HepG2 (cell line): ENCODE data around the gene QSOX2. TPM values are rescaled to one million over a fixed set of nuclear protein-coding genes. Genes with fewer than 3 reads are reported as not detected.

Experiments used
- AKAP8 ChIP-seq: sonication (generic); formaldehyde crosslinking; IDR thresholded peaks from 2 replicates; pipeline ENCODE4 v1.5.1; 2020; ENCODE audit warnings: mild to moderate bottlenecking, missing genetic modification reagents
- KDM2A ChIP-seq: sonication (generic); formaldehyde crosslinking; IDR thresholded peaks from 2 replicates; pipeline ENCODE4 v1.4.0; 2020; ENCODE audit warnings: low read depth, missing genetic modification reagents, borderline replicate concordance
- NPAS2 ChIP-seq: sonication (generic); formaldehyde crosslinking; IDR thresholded peaks from 2 replicates; pipeline ENCODE4 v1.8.0; 2022; ENCODE audit warnings: mild to moderate bottlenecking, missing genetic modification reagents, borderline replicate concordance
- PCBP2 ChIP-seq: fragments of 200-400 bp; formaldehyde crosslinking; optimal IDR thresholded peaks from 2 replicates; pipeline ENCODE3; 2018; ENCODE audit warnings: low read length, low read depth; ENCODE audit not compliant: poor library complexity, severe bottlenecking
- TFE3 ChIP-seq: IDR thresholded peaks from 2 replicates; pipeline ENCODE4 v1.6.1; 2016
- ZBTB40 ChIP-seq, 2 experiments: fragments of 450-650 bp in 1 of 2; sonication (generic) in 1 of 2; formaldehyde crosslinking in 1 of 2; IDR thresholded peaks; 2 replicates each; pipeline versions ENCODE4 v1.6.1 to v1.8.0; 2016 to 2022; ENCODE audit warnings: antibody characterized with exemption in 1 of 2, mild to moderate bottlenecking in 1 of 2, missing genetic modification reagents in 1 of 2
- ZFP90 ChIP-seq: sonication (generic); formaldehyde crosslinking; IDR thresholded peaks from 2 replicates; pipeline ENCODE4 v1.8.0; 2022; ENCODE audit warnings: missing genetic modification reagents, mild to moderate bottlenecking, inconsistent platforms, borderline replicate concordance
- ZNF317 ChIP-seq: sonication (generic); formaldehyde crosslinking; IDR thresholded peaks from 2 replicates; pipeline ENCODE4 v1.5.0; 2020; ENCODE audit warnings: mild to moderate bottlenecking, missing genetic modification reagents
- ZNF577 ChIP-seq: sonication (generic); formaldehyde crosslinking; IDR thresholded peaks from 2 replicates; pipeline ENCODE4 v1.4.0; 2020; ENCODE audit warnings: mild to moderate bottlenecking, low read depth, missing genetic modification reagents, borderline replicate concordance
- ZNF644 ChIP-seq: IDR thresholded peaks from 2 replicates; pipeline ENCODE4 v1.6.1; 2016; ENCODE audit warnings: low read depth
- ZNF724P ChIP-seq: sonication (generic); formaldehyde crosslinking; IDR thresholded peaks from 2 replicates; pipeline ENCODE4 v1.8.0; 2022; ENCODE audit warnings: missing genetic modification reagents, borderline replicate concordance
- polyA plus RNA-seq, 8 experiments: library from polyadenylated mRNA; depleted of rRNA in 3 of 8; stranded (reverse) in 7 of 8; unstranded in 1 of 8; fragments of >200 nt; fragmentation: Illumina TruSeq in 4 of 8; extraction: Trizol in 4 of 8; gene quantifications; 2 replicates each; pipeline versions ENCODE4 v1.2.1 to v1.2.3, GENCODE V29; 2011 to 2016; ENCODE audit warnings: low read depth in 4 of 8, missing spikeins in 1 of 8, mixed read lengths in 1 of 8; ENCODE audit not compliant: insufficient read depth in 1 of 8
- total RNA-seq, 5 experiments: library from RNA; depleted of rRNA; stranded (reverse); fragments of >200 nt; fragmentation: Illumina TruSeq; extraction: Trizol; gene quantifications; 2 replicates each; pipeline ENCODE4 v1.2.3, GENCODE V29; 2016; ENCODE audit warnings: low read depth in 1 of 5
- TF ChIP-seq, protein P1 (sequence below): IDR thresholded peaks from 2 replicates; pipeline ENCODE4 v1.6.1; 2016; ENCODE audit warnings: missing biosample characterization, missing genetic modification reagents, low read depth
- TF ChIP-seq, protein P2 (sequence below): sonication (generic); formaldehyde crosslinking; IDR thresholded peaks from 2 replicates; pipeline ENCODE4 v1.9.0; 2022; ENCODE audit warnings: missing genetic modification reagents, mild to moderate bottlenecking, borderline replicate concordance

The QSOX2 gene
- total and polyA plus RNA-seq, 2 of the 13 experiments (the other 11 are each of a cell fraction or from before 2014, with no cell fraction given): 27.1 to 42.1 TPM

DNA sequence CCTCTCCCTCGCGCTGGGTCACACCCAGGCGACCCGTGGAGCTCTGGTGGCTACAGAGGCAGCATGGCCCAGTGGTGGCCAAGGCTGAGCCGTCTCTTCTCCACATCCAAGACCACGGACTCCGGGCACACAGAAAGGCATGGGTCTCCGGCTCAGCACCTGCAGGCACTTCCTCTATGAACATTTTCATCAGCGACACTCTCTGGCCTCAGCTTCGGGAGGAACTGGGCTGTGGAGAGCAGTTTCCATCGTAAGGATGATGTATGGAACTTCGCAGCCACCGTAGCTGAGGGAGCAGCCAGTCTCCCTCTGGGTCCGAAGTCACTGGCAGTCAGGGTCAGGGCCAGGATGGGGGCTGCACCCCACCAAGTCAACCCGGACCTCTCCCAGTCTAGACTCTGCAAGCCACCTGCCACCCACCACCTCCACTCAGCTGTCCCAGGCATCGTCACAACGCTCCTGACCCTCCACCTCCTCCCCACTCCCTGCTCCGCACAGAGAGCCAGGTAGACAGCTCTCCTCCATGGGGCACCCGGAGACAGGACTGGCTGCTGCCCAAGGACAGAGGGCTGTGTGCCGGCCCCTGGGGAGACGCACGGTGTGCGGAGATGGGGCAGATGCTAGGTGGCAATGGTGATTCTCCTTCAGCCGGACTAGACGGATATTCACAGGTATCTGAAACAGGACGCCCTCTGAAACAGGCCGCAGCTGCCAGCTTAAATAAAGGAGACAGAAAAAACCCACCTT is 9.7 kb downstream of the QSOX2 start (continued):
- no peak for TF ChIP-seq ZBTB40 (IDR thresholded peaks at IDR 0.05)
- no peak for TF ChIP-seq ZBTB40 (CRISPR knock-in tag; IDR thresholded peaks at IDR 0.05)
- no peak for TF ChIP-seq ZNF577 (CRISPR knock-in tag)
- no peak for TF ChIP-seq ZNF644
- no peak for TF ChIP-seq KDM2A (CRISPR knock-in tag)
- TF ChIP-seq, protein P1, sequence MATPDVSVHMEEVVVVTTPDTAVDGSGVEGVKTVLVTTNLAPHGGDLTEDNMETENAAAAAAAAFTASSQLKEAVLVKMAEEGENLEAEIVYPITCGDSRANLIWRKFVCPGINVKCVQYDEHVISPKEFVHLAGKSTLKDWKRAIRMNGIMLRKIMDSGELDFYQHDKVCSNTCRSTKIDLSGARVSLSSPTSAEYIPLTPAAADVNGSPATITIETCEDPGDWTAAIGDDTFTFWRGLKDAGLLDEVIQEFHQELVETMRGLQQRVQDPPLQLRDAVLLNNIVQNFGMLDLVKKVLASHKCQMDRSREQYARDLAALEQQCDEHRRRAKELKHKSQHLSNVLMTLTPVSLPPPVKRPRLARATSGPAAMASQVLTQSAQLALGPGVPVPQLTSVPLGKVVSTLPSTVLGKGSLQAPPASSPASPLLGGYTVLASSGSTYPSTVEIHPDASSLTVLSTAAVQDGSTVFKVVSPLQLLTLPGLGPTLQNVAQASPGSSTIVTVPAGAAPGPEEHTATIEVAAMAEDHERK (CRISPR knock-in tag): no peak
- TF ChIP-seq PCBP2: no peak
- no peak for TF ChIP-seq ZNF317
- no peak for TF ChIP-seq NPAS2 (CRISPR knock-in tag)
- TF ChIP-seq ZNF724P (CRISPR knock-in tag): no peak
- TF ChIP-seq, protein P2, sequence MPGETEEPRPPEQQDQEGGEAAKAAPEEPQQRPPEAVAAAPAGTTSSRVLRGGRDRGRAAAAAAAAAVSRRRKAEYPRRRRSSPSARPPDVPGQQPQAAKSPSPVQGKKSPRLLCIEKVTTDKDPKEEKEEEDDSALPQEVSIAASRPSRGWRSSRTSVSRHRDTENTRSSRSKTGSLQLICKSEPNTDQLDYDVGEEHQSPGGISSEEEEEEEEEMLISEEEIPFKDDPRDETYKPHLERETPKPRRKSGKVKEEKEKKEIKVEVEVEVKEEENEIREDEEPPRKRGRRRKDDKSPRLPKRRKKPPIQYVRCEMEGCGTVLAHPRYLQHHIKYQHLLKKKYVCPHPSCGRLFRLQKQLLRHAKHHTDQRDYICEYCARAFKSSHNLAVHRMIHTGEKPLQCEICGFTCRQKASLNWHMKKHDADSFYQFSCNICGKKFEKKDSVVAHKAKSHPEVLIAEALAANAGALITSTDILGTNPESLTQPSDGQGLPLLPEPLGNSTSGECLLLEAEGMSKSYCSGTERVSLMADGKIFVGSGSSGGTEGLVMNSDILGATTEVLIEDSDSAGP (CRISPR knock-in tag): no peak
- TF ChIP-seq AKAP8: no peak
- no peak for TF ChIP-seq ZFP90 (CRISPR knock-in tag)
- no peak for TF ChIP-seq TFE3 (CRISPR knock-in tag)
